GM12873 (cell line): Measurements from ENCODE around the gene NUP93.

Experiments
- CTCF ChIP-seq: IDR thresholded peaks from 2 replicates; pipeline ENCODE4 v1.5.1; 2012; ENCODE audit warnings: low read depth, mild to moderate bottlenecking, moderate library complexity, low read length, control low read depth; ENCODE audit not compliant: insufficient read depth; ENCODE audit errors: missing control alignments

NUP93 gene

GRCh38 chr16:56795011-56795410 lies 65.1 kb downstream of the NUP93 start:
- no peak for TF ChIP-seq CTCF

- no peak for TF ChIP-seq CTCF
Observed at GRCh38 chr16:56797861-56798260, 67.9 kb downstream of the NUP93 start.

GRCh38 chr16:56798955-56799354 lies 69.0 kb downstream of the NUP93 start:
- TF ChIP-seq CTCF = no peak

- no peak for TF ChIP-seq CTCF
Observed at GRCh38 chr16:56800355-56800754, 70.4 kb downstream of the NUP93 start.

GRCh38 chr16:56801762-56802161 lies 71.8 kb downstream of the NUP93 start:
- TF ChIP-seq CTCF = no peak

- TF ChIP-seq CTCF = no peak
Observed at GRCh38 chr16:56807011-56807675, 77.2 kb downstream of the NUP93 start.

- TF ChIP-seq CTCF = no peak
Observed at GRCh38 chr16:56810954-56811353, 81.0 kb downstream of the NUP93 start.
